A673 (cell line): Measurements from ENCODE around the gene CTSH. TPM values are rescaled to one million over a fixed set of nuclear protein-coding genes. Genes with fewer than 3 reads are reported as not detected.

Source experiments
- BruUV-seq: library from RNA; stranded (reverse); fragments of 400-500 nt; replicated peaks from 2 replicates; lab custom pipeline; 2021; lab: Mats Ljungman, UMichigan
- CTCF ChIA-PET: fragments of 300-600 bp; sonication (Branson Sonifier 250); formaldehyde crosslinking; loops from one replicate; lab custom pipeline; 2022; ENCODE audit warnings: antibody characterized with exemption; lab: Charles Lee
- POLR2A ChIA-PET: fragments of 300-600 bp; sonication (Branson Sonifier 250); formaldehyde crosslinking; loops from one replicate; lab custom pipeline; 2022; ENCODE audit warnings: antibody characterized with exemption; ENCODE audit not compliant: low non-redundant PET; lab: Charles Lee
- DNase-seq: peaks from one replicate; pipeline ENCODE4 v3.0.0-alpha.2; 2015; ENCODE audit warnings: low spot score
- H3K27ac ChIP-seq: fragments of 200-600 bp; sonication (generic); 2 replicates; pipeline ENCODE4 v1.5.1; 2016; ENCODE audit warnings: mixed run types, low read depth, mild to moderate bottlenecking, mixed read lengths, antibody characterized with exemption, low read length; ENCODE audit not compliant: poor library complexity, severe bottlenecking
- H3K27me3 ChIP-seq: fragments of 200-600 bp; sonication (generic); replicated peaks from 2 replicates; pipeline ENCODE4 v1.6.1; 2017; ENCODE audit warnings: mixed run types, low read depth, mild to moderate bottlenecking, mixed read lengths, antibody characterized with exemption, low read length; ENCODE audit not compliant: insufficient read depth, poor library complexity
- H3K36me3 ChIP-seq: fragments of 200-600 bp; sonication (generic); 2 replicates; pipeline ENCODE4 v1.6.1; 2016; ENCODE audit warnings: mixed run types, mild to moderate bottlenecking, mixed read lengths, antibody characterized with exemption, low read length; ENCODE audit not compliant: insufficient read depth, poor library complexity, severe bottlenecking
- H3K4me1 ChIP-seq: fragments of 200-600 bp; sonication (generic); 2 replicates; pipeline ENCODE4 v1.6.1; 2017; ENCODE audit warnings: mixed run types, mild to moderate bottlenecking, mixed read lengths, antibody characterized with exemption, low read length; ENCODE audit not compliant: insufficient read depth, poor library complexity, severe bottlenecking
- H3K4me3 ChIP-seq: fragments of 200-600 bp; sonication (generic); 2 replicates; pipeline ENCODE4 v1.5.1; 2016; ENCODE audit warnings: low read depth, mixed run types, mild to moderate bottlenecking, mixed read lengths, low read length; ENCODE audit not compliant: poor library complexity, severe bottlenecking
- H3K9me3 ChIP-seq: fragments of 200-600 bp; sonication (generic); 2 replicates; pipeline ENCODE4 v1.6.1; 2016; ENCODE audit warnings: mixed run types, low read depth, mild to moderate bottlenecking, mixed read lengths, antibody characterized with exemption, low read length; ENCODE audit not compliant: poor library complexity, severe bottlenecking
- CTCF ChIP-seq: fragments of 300-800, 200-600 bp; sonication (generic); conservative IDR thresholded peaks from 2 replicates; pipeline ENCODE4 v1.5.1; 2017; ENCODE audit warnings: low read depth, mild to moderate bottlenecking, antibody characterized with exemption, low read length, moderate library complexity, mixed read lengths
- EZH2 ChIP-seq: fragments of 200-600 bp; sonication (generic); IDR thresholded peaks from 2 replicates; pipeline ENCODE4 v1.6.1; 2017; ENCODE audit warnings: borderline replicate concordance, low read depth, mild to moderate bottlenecking, mixed read lengths, antibody characterized with exemption, low read length; ENCODE audit not compliant: poor library complexity, severe bottlenecking
- intact Hi-C: fragments of 100-400 bp; cut with micrococcal nuclease; formaldehyde crosslinking; loops from one replicate; pipeline ENCODE4 v1.10.0; 2022; ENCODE audit not compliant: unreplicated experiment
- total RNA-seq: library from RNA; stranded (reverse); gene quantifications from 2 replicates; pipeline ENCODE4 v1.2.3, GENCODE V29; 2021

CTSH gene
- total RNA-seq, 1 experiment from 2014 or later: 2.2 TPM

- intact Hi-C loops: no loop called here
- no peak for DNase-seq
- Histone ChIP-seq H3K27me3 (no peaks in the 10 kb centered on the region), H3K4me3 (no peak overlapping the region), H3K4me1 (no peaks in the 10 kb centered on the region), H3K9me3 (no peaks in the 10 kb centered on the region), H3K27ac (no peak overlapping the region), H3K36me3 (peaks cover 46% of the 10 kb centered on the region)
- CTCF ChIA-PET: no interaction called here
- no TSS peak for BruUV-seq
- POLR2A ChIA-PET: no interaction called here
- TF ChIP-seq EZH2 (no peak), CTCF (no peak)
These were observed 31.8 kb downstream of the CTSH start for GRCh38 chr15:78913012-78913411.

- Histone ChIP-seq H3K27ac (no peak overlapping the region), H3K4me1 (no peaks in the 10 kb centered on the region), H3K27me3 (no peaks in the 10 kb centered on the region), H3K36me3 (peaks cover 43% of the 10 kb centered on the region), H3K9me3 (no peaks in the 10 kb centered on the region), H3K4me3 (no peak overlapping the region)
- BruUV-seq: no TSS peak
- TF ChIP-seq CTCF (no peak), EZH2 (no peak)
- no peak for DNase-seq
- intact Hi-C loops: no loop called here
- POLR2A ChIA-PET: no interaction called here
- CTCF ChIA-PET: no interaction called here
These were observed 32.5 kb downstream of the CTSH start for GRCh38 chr15:78912316-78912715.

- CTCF ChIA-PET: interaction anchor here (0.5 kb wide), 1 partner anchor 69 kb away, joined by 3 read pairs; no protein-coding TSS in a partner anchor
- intact Hi-C loops: no loop called here
- peaks cover 64% of the 10 kb centered on the region for H3K36me3 ChIP-seq
- no peaks in the 10 kb centered on the region for H3K9me3 ChIP-seq
- POLR2A ChIA-PET: no interaction called here
- H3K4me3 ChIP-seq: no peak overlapping the region
- DNase-seq: no peak
- H3K27me3 ChIP-seq: no peaks in the 10 kb centered on the region
- no peaks in the 10 kb centered on the region for H3K4me1 ChIP-seq
- no TSS peak for BruUV-seq
- TF ChIP-seq CTCF: no peak
- TF ChIP-seq EZH2: no peak
- H3K27ac ChIP-seq: no peak overlapping the region
These were observed 34.6 kb downstream of the CTSH start for GRCh38 chr15:78910271-78910670.
